OCI-LY3 (cell line): ENCODE results near the gene ARSK.

Experiments used
- H2AFZ ChIP-seq: fragments of 200-600, 300-600 bp; shearing (Covaris generic); 2 replicates; pipeline ENCODE4 v1.6.0; 2014; ENCODE audit warnings: antibody characterized with exemption, low read depth, low read length
- H3K27ac ChIP-seq: fragments of 200-600, 300-600 bp; sonication (generic); 2 replicates; pipeline ENCODE4 v1.5.1; 2014; ENCODE audit warnings: mild to moderate bottlenecking, low read length, moderate library complexity, mixed read lengths
- H3K27me3 ChIP-seq: fragments of 200-600, 300-600 bp; sonication (generic); 2 replicates; pipeline ENCODE4 v1.6.1; 2014; ENCODE audit warnings: low read depth, low read length, mixed read lengths
- H3K36me3 ChIP-seq: fragments of 200-600, 300-600 bp; sonication (generic); replicated peaks from 2 replicates; pipeline ENCODE3; 2014; ENCODE audit warnings: low read depth, low read length, mixed read lengths
- H3K4me1 ChIP-seq: fragments of 300-600, 200-600 bp; sonication (generic); 2 replicates; pipeline ENCODE4 v1.6.1; 2014; ENCODE audit warnings: low read length, mixed read lengths
- H3K4me2 ChIP-seq: fragments of 200-600, 300-600 bp; sonication (generic); 2 replicates; pipeline ENCODE4 v1.6.1; 2014; ENCODE audit warnings: low read length, mixed read lengths
- H3K4me3 ChIP-seq: fragments of 300-600, 200-600 bp; sonication (generic); 2 replicates; pipeline ENCODE4 v1.5.1; 2014; ENCODE audit warnings: antibody characterized with exemption, mild to moderate bottlenecking, low read length, moderate library complexity
- H3K79me2 ChIP-seq: fragments of 300-600, 200-600 bp; shearing (Covaris generic); 2 replicates; pipeline ENCODE4 v1.6.1; 2014; ENCODE audit warnings: mild to moderate bottlenecking, low read length, mixed read lengths
- H3K9ac ChIP-seq: fragments of 300-600, 200-600 bp; shearing (Covaris generic); 2 replicates; pipeline ENCODE4 v1.6.0; 2014; ENCODE audit warnings: mild to moderate bottlenecking, low read length, moderate library complexity
- H3K9me3 ChIP-seq: fragments of 200-600, 300-600 bp; shearing (Covaris generic); 2 replicates; pipeline ENCODE4 v1.6.1; 2014; ENCODE audit warnings: low read length, mixed read lengths; ENCODE audit not compliant: insufficient read depth
- H4K20me1 ChIP-seq: fragments of 200-600, 300-600 bp; sonication (generic); 2 replicates; pipeline ENCODE4 v1.6.1; 2016; ENCODE audit warnings: low read length, mixed read lengths; ENCODE audit not compliant: insufficient read depth
- EZH2phosphoT487 ChIP-seq: fragments of 200-600 bp; shearing (Covaris generic); IDR thresholded peaks from 2 replicates; pipeline ENCODE4 v1.6.1; 2018; ENCODE audit warnings: antibody characterized with exemption, mixed run types, low read depth
- TF ChIP-seq, protein P1 (sequence below): fragments of 200-600, 300-600 bp; sonication (generic); IDR thresholded peaks from 2 replicates; pipeline ENCODE4 v1.5.1; 2014; ENCODE audit warnings: antibody characterized with exemption, low read length, low read depth

Gene ARSK

DNA sequence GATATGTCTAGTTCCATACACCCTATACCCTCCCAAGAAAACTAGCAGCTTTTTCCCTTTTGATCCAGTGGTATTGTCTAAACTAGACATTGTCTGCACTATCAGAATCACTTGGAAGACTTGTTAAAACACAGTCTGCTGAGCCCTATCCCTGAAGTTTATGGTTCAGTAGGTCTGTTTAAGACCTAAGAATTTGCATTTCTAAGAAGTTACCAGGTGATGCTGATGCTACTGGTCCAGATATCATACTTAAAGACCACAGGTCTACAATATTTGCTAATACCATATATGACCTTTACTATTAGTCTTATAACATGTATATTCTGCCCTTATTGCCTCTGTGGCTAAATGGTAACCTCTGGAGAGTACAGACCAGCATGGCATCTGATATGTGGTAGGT lies 23.4 kb upstream of the ARSK start:
- Histone ChIP-seq H2AFZ (no peak overlapping the region), H3K4me2 (no peak overlapping the region), H3K4me1 (no peaks in the 10 kb centered on the region), H3K9ac (no peak overlapping the region), H3K27ac (no peak overlapping the region), H3K79me2 (no peaks in the 10 kb centered on the region), H4K20me1 (no peaks in the 10 kb centered on the region), H3K9me3 (no peaks in the 10 kb centered on the region), H3K4me3 (no peak overlapping the region), H3K36me3 (peaks cover 13% of the 10 kb centered on the region), H3K27me3 (no peaks in the 10 kb centered on the region)
- TF ChIP-seq, protein P1, sequence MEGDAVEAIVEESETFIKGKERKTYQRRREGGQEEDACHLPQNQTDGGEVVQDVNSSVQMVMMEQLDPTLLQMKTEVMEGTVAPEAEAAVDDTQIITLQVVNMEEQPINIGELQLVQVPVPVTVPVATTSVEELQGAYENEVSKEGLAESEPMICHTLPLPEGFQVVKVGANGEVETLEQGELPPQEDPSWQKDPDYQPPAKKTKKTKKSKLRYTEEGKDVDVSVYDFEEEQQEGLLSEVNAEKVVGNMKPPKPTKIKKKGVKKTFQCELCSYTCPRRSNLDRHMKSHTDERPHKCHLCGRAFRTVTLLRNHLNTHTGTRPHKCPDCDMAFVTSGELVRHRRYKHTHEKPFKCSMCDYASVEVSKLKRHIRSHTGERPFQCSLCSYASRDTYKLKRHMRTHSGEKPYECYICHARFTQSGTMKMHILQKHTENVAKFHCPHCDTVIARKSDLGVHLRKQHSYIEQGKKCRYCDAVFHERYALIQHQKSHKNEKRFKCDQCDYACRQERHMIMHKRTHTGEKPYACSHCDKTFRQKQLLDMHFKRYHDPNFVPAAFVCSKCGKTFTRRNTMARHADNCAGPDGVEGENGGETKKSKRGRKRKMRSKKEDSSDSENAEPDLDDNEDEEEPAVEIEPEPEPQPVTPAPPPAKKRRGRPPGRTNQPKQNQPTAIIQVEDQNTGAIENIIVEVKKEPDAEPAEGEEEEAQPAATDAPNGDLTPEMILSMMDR: no peak
- no peak for TF ChIP-seq EZH2phosphoT487

DNA sequence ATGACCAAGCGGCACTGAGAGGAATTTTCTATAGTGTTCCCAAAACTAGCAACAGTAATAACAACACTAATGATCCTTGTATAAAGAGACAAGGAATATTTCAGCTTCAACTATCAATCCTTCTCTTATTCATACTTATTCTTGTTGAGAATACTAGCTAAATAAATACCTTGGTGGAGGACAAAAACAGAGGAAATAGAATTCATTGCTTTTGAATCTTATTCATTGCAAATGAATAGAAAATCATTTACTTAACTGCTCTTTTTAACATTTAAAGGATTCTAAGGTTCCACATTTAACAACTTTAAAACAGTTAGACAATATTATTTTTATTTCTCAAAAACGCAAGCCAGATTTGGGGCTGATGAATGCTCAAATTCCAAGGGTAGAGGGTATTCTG lies 22.5 kb upstream of the ARSK start:
- TF ChIP-seq EZH2phosphoT487: no peak
- TF ChIP-seq, protein P1: no peak
- no peaks in the 10 kb centered on the region for H3K79me2 ChIP-seq
- no peak overlapping the region for H3K4me3 ChIP-seq
- H3K9ac ChIP-seq: no peak overlapping the region
- no peak overlapping the region for H2AFZ ChIP-seq
- no peaks in the 10 kb centered on the region for H3K4me1 ChIP-seq
- no peak overlapping the region for H3K27ac ChIP-seq
- H3K36me3 ChIP-seq: peaks cover 14% of the 10 kb centered on the region
- H3K27me3 ChIP-seq: no peaks in the 10 kb centered on the region
- no peak overlapping the region for H3K4me2 ChIP-seq
- no peaks in the 10 kb centered on the region for H4K20me1 ChIP-seq
- H3K9me3 ChIP-seq: no peaks in the 10 kb centered on the region

GRCh38 chr5:95533106-95533505 lies 21.8 kb upstream of the ARSK start:
- Histone ChIP-seq H3K9me3 (no peaks in the 10 kb centered on the region), H3K27ac (no peak overlapping the region), H2AFZ (no peak overlapping the region), H4K20me1 (no peaks in the 10 kb centered on the region), H3K36me3 (peaks cover 13% of the 10 kb centered on the region), H3K4me3 (no peak overlapping the region), H3K4me2 (no peak overlapping the region), H3K4me1 (no peaks in the 10 kb centered on the region), H3K79me2 (no peaks in the 10 kb centered on the region), H3K27me3 (no peaks in the 10 kb centered on the region), H3K9ac (no peak overlapping the region)
- TF ChIP-seq, protein P1: no peak
- no peak for TF ChIP-seq EZH2phosphoT487

GRCh38 chr5:95533761-95534160 lies 21.1 kb upstream of the ARSK start:
- Histone ChIP-seq H3K4me2 (no peak overlapping the region), H3K9ac (no peak overlapping the region), H4K20me1 (no peaks in the 10 kb centered on the region), H3K4me3 (no peak overlapping the region), H3K36me3 (peaks cover 13% of the 10 kb centered on the region), H3K79me2 (no peaks in the 10 kb centered on the region), H3K4me1 (no peaks in the 10 kb centered on the region), H2AFZ (no peak overlapping the region), H3K9me3 (no peaks in the 10 kb centered on the region), H3K27ac (no peak overlapping the region), H3K27me3 (no peaks in the 10 kb centered on the region)
- TF ChIP-seq EZH2phosphoT487: no peak
- TF ChIP-seq, protein P1: no peak
